OCI-LY7 (cell line): Measurements from ENCODE around the gene ATP1A2. TPM values are rescaled to one million over a fixed set of nuclear protein-coding genes. Genes with fewer than 3 reads are reported as not detected.
A peak's percentile ranks its signal among the peaks of the same experiment; 100 is the strongest.

ENCODE experiments used
- BruUV-seq: library from RNA; stranded (reverse); fragments of 400-500 nt; replicated peaks from 2 replicates; lab custom pipeline; 2021; lab: Mats Ljungman, UMichigan
- CTCF ChIA-PET: fragments of 300-600 bp; sonication (Branson Sonifier 250); formaldehyde crosslinking; loops from one replicate; lab custom pipeline; 2022; ENCODE audit warnings: antibody characterized with exemption; ENCODE audit not compliant: unreplicated experiment; lab: Charles Lee
- POLR2A ChIA-PET: fragments of 300-600 bp; sonication (Branson Sonifier 250); formaldehyde crosslinking; loops from one replicate; lab custom pipeline; 2022; ENCODE audit warnings: antibody characterized with exemption; lab: Charles Lee
- DNase-seq: peaks from one replicate; pipeline ENCODE4 v3.0.0-alpha.2; 2015; ENCODE audit warnings: low spot score
- H2AFZ ChIP-seq: fragments of 200-600 bp; sonication (generic), shearing (Covaris generic); 2 replicates; pipeline ENCODE4 v1.6.1; 2014; ENCODE audit warnings: mild to moderate bottlenecking, antibody characterized with exemption, low read length, moderate library complexity
- H3K27ac ChIP-seq: fragments of 200-600 bp; sonication (generic); 2 replicates; pipeline ENCODE4 v1.5.1; 2014; ENCODE audit warnings: mixed run types, low read depth, mild to moderate bottlenecking, moderate library complexity, low read length, inconsistent platforms; ENCODE audit not compliant: poor library complexity, severe bottlenecking
- H3K36me3 ChIP-seq: fragments of 200-600 bp; sonication (generic); 2 replicates; pipeline ENCODE4 v1.6.1; 2014; ENCODE audit warnings: mild to moderate bottlenecking, antibody characterized with exemption, low read length, moderate library complexity, mixed read lengths; ENCODE audit not compliant: insufficient read depth
- H3K4me1 ChIP-seq: fragments of 200-600 bp; sonication (generic); 2 replicates; pipeline ENCODE4 v1.5.1; 2014; ENCODE audit warnings: mild to moderate bottlenecking, low read length; ENCODE audit not compliant: insufficient read depth, poor library complexity, severe bottlenecking
- H3K4me2 ChIP-seq: fragments of 200-600 bp; sonication (generic); 2 replicates; pipeline ENCODE4 v1.6.1; 2014; ENCODE audit warnings: mild to moderate bottlenecking, low read length
- H3K4me3 ChIP-seq: fragments of 200-600 bp; sonication (generic); 2 replicates; pipeline ENCODE4 v1.5.1; 2014; ENCODE audit warnings: mild to moderate bottlenecking, low read depth, low read length; ENCODE audit not compliant: poor library complexity, severe bottlenecking
- H3K79me2 ChIP-seq: fragments of 200-600 bp; sonication (generic); 2 replicates; pipeline ENCODE4 v1.6.1; 2016; ENCODE audit warnings: low read depth, mild to moderate bottlenecking, low read length, moderate library complexity, mixed read lengths; ENCODE audit not compliant: insufficient read depth
- H3K9me2 ChIP-seq: fragments of 200-600 bp; sonication (generic); 2 replicates; pipeline ENCODE4 v1.6.1; 2016; ENCODE audit warnings: mild to moderate bottlenecking, low read length, mixed read lengths; ENCODE audit not compliant: insufficient read depth
- H3K9me3 ChIP-seq: fragments of 200-600 bp; sonication (generic); 2 replicates; pipeline ENCODE4 v1.6.1; 2014; ENCODE audit warnings: mild to moderate bottlenecking, mixed run types, low read length, mixed read lengths
- H4K20me1 ChIP-seq: fragments of 200-600 bp; sonication (generic); 2 replicates; pipeline ENCODE4 v1.6.1; 2014; ENCODE audit warnings: mild to moderate bottlenecking, antibody characterized with exemption, low read length, moderate library complexity, mixed read lengths; ENCODE audit not compliant: insufficient read depth
- CTCF ChIP-seq: fragments of 200-600 bp; sonication (generic); conservative IDR thresholded peaks from 2 replicates; pipeline ENCODE4 v1.5.1; 2014; ENCODE audit warnings: mild to moderate bottlenecking, antibody characterized with exemption, low read length, moderate library complexity, mixed read lengths
- EZH2phosphoT487 ChIP-seq: fragments of 200-600 bp; sonication (generic); IDR thresholded peaks from 2 replicates; pipeline ENCODE4 v1.6.1; 2018; ENCODE audit warnings: low read depth, borderline replicate concordance, mild to moderate bottlenecking, mixed run types, antibody characterized with exemption, low read length, moderate library complexity, mixed read lengths
- intact Hi-C: fragments of 100-400 bp; cut with micrococcal nuclease; formaldehyde crosslinking; loops from one replicate; pipeline ENCODE4 v1.10.0; 2022; ENCODE audit not compliant: unreplicated experiment
- total RNA-seq, 2 experiments: library from RNA; depleted of rRNA in 1 of 2; stranded (reverse); fragments of >200 nt in 1 of 2; shearing (Covaris generic) in 1 of 2; gene quantifications; 2 replicates each; pipeline ENCODE4 v1.2.3, GENCODE V29; 2014 to 2022

ATP1A2 gene
- total RNA-seq, 2 experiments from 2014 or later: not detected

DNA sequence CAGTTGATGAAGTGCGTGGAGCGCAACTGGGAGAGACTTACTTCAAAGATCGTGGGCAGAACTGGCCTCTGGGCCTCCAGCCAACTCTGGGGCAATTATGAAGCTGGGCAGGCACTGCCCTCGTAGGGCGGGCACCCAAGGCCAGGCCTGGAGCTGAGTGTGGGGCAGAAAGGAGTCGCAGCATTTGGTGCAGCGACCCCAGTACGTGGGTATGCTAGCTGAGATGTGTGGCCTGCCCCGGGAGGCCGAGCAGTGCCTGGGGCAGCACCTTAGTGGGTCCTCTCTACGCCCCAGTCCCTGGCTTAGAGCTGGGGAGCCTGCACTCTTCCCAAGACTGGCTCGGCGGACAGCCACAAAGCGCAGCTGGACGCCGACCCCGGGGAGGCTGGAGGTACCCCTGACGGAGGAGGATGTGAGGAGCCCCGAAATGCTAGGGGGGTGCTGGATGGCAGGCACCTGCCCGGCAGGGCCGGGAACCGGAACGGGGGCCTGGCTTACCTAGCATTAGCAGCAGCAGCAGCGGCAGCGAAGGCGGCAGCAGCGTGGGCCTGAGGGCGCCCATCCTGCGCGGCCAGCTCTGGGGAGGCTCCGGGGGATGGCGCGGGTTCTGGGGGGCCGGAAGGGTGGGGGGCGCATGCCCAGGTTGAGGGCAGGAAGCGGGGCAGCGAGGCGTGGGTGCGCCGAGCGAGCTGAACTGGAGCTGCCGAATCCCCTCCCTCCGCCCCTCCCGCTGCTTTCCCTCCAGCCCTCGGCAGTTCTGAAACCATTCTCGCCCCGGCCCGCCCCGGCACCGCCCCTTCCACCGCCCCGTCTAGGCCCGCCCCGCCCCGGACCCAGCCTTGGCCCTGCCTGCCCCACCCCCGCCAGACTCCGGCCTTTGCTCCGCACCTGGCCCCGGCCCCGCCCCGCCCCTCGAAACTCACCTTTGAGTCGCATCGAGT is 17.4 kb upstream of the ATP1A2 start, which contains the start of gene IGSF8:
TSS of gene IGSF8 (minus strand) at position 709 of the 941 bp plus-strand sequence. CDS start at position 562, 147 bp downstream.
- H3K36me3 ChIP-seq: peaks cover 17% of the 10 kb centered on the region; the same call in 1 of the 2 replicates
- H3K27ac ChIP-seq: peak within 1 kb of the TSS; percentile 57
- BruUV-seq: no TSS peak
- no peak for TF ChIP-seq CTCF
- no peak for TF ChIP-seq EZH2phosphoT487
- DNase-seq: peak; percentile 93
- intact Hi-C loops: no loop called here
- H3K4me1 ChIP-seq: peaks cover 47% of the 10 kb centered on the region
- no peaks in the 10 kb centered on the region for H3K9me3 ChIP-seq
- ChIA-PET POLR2A (interaction anchor here (0.6 to 2.2 kb wide), 7 partner anchors 9 to 187 kb away, joined by 3 to 8 read pairs (median 5); partner anchors contain the start of genes DCAF8 and PEX19), CTCF (interaction anchor here (0.6 to 2.2 kb wide), 6 partner anchors 11 to 154 kb away, joined by 3 to 8 read pairs (median 4); no protein-coding TSS in a partner anchor)
- no peaks in the 10 kb centered on the region for H3K9me2 ChIP-seq
- peak within 1 kb of the TSS; percentile 95 for H3K4me3 ChIP-seq
- H4K20me1 ChIP-seq: no peaks in the 10 kb centered on the region
- peak within 1 kb of the TSS; percentile 90 for H3K4me2 ChIP-seq
- peak within 1 kb of the TSS; percentile 82 for H2AFZ ChIP-seq
- peaks cover 8% of the 10 kb centered on the region; the same call in 1 of the 2 replicates for H3K79me2 ChIP-seq

GRCh38 chr1:160098852-160099561 is 16.6 kb upstream of the ATP1A2 start:
- Histone ChIP-seq H3K27ac (peak overlapping the region; percentile 6), H2AFZ (peak overlapping the region; percentile 82), H3K4me1 (peaks cover 47% of the 10 kb centered on the region), H3K9me3 (no peaks in the 10 kb centered on the region), H3K4me2 (peak overlapping the region; percentile 78), H3K4me3 (peak overlapping the region; percentile 62), H3K36me3 (peaks cover 10% of the 10 kb centered on the region; the same call in 1 of the 2 replicates), H3K9me2 (no peaks in the 10 kb centered on the region), H4K20me1 (no peaks in the 10 kb centered on the region), H3K79me2 (peaks cover 8% of the 10 kb centered on the region; the same call in 1 of the 2 replicates)
- peak; percentile 95 for DNase-seq
- intact Hi-C loops: no loop called here
- ChIA-PET CTCF (interaction anchor here (2.2 kb wide), 1 partner anchor 153 kb away, joined by 8 read pairs; no protein-coding TSS in a partner anchor), POLR2A (interaction anchor here (0.6 to 2.2 kb wide), 4 partner anchors 20 to 298 kb away, joined by 3 to 8 read pairs (median 5); partner anchors contain the start of gene DCAF8)
- no peak for TF ChIP-seq EZH2phosphoT487
- TF ChIP-seq CTCF: no peak
- BruUV-seq: no TSS peak
